Smooth muscle cell (in vitro differentiated cells): ENCODE results near the gene IL17RC. TPM values are rescaled to one million over a fixed set of nuclear protein-coding genes. Genes with fewer than 3 reads are reported as not detected.
"Not testable (repeated sequence)": the region's sequence is repeated elsewhere in the genome, so short reads cannot be mapped to it uniquely, and the experiment has no call there.

ENCODE experiments used
- DNase-seq: peaks from one replicate; lab custom pipeline; 2025; ENCODE audit not compliant: unreplicated experiment; lab: John Stamatoyannopoulos, UW
- H2AFZ ChIP-seq: fragments of 200-600 bp; sonication (generic); 2 replicates; pipeline ENCODE4 v1.6.0; 2016; ENCODE audit warnings: antibody characterized with exemption, low read depth, mild to moderate bottlenecking
- H3F3A ChIP-seq: fragments of 200-600 bp; sonication (generic); 2 replicates; pipeline ENCODE4 v1.6.0; 2017; ENCODE audit warnings: antibody characterized with exemption, low read depth
- H3K27ac ChIP-seq: fragments of 200-600 bp; sonication (generic); 2 replicates; pipeline ENCODE4 v1.5.1; 2016; ENCODE audit warnings: low read depth, mild to moderate bottlenecking
- H3K27me3 ChIP-seq: fragments of 200-600 bp; sonication (generic); 2 replicates; pipeline ENCODE4 v1.6.1; 2016; ENCODE audit warnings: low read depth, mild to moderate bottlenecking
- H3K36me3 ChIP-seq: fragments of 200-600 bp; sonication (generic); 2 replicates; pipeline ENCODE4 v1.5.1; 2016; ENCODE audit warnings: low read depth
- H3K4me1 ChIP-seq: fragments of 200-600 bp; sonication (generic); 2 replicates; pipeline ENCODE4 v1.5.1; 2016; ENCODE audit warnings: low read depth
- H3K4me2 ChIP-seq: fragments of 200-600 bp; sonication (generic); 2 replicates; pipeline ENCODE4 v1.6.0; 2016; ENCODE audit warnings: mild to moderate bottlenecking
- H3K4me3 ChIP-seq: fragments of 200-600 bp; sonication (generic); 2 replicates; pipeline ENCODE4 v1.5.1; 2016; ENCODE audit warnings: mild to moderate bottlenecking
- H3K79me2 ChIP-seq: fragments of 200-600 bp; sonication (generic); 2 replicates; pipeline ENCODE4 v1.6.0; 2016; ENCODE audit warnings: low read depth, mild to moderate bottlenecking
- H3K9ac ChIP-seq: fragments of 200-600 bp; sonication (generic); 2 replicates; pipeline ENCODE4 v1.6.0; 2016; ENCODE audit warnings: low read depth
- H3K9me3 ChIP-seq: fragments of 200-600 bp; sonication (generic); replicated peaks from 2 replicates; pipeline ENCODE4 v1.5.1; 2016; ENCODE audit warnings: low read depth
- H4K20me1 ChIP-seq: fragments of 200-600 bp; sonication (generic); 2 replicates; pipeline ENCODE4 v1.6.0; 2016; ENCODE audit warnings: low read depth
- WGBS: methylation state at CpG from one replicate; pipeline ENCODE4 v1.1.7; 2016; ENCODE audit warnings: low lambda C conversion rate; 5-methylcytosine and 5-hydroxymethylcytosine counted together
- polyA plus RNA-seq: library from polyadenylated mRNA; unstranded; fragments of >200 nt; fragmentation: Nextera tagmentation; extraction: Ambion mirVana; gene quantifications from 2 replicates; pipeline ENCODE4 v1.2.1, GENCODE V29; 2016
- total RNA-seq: library from RNA; depleted of rRNA; stranded (reverse); fragments of >200 nt; gene quantifications from 2 replicates; pipeline ENCODE4 v1.2.3, GENCODE V29; 2014
- TF ChIP-seq, protein P1 (sequence below): fragments of 200-600 bp; sonication (generic); IDR thresholded peaks from 2 replicates; pipeline ENCODE4 v1.5.1; 2017; ENCODE audit warnings: borderline replicate concordance, mild to moderate bottlenecking, antibody characterized with exemption; ENCODE audit not compliant: insufficient read depth, poor library complexity, severe bottlenecking

The IL17RC gene
- total and polyA plus RNA-seq, 2 experiments from 2014 or later = 36.7 to 37.3 TPM

DNA sequence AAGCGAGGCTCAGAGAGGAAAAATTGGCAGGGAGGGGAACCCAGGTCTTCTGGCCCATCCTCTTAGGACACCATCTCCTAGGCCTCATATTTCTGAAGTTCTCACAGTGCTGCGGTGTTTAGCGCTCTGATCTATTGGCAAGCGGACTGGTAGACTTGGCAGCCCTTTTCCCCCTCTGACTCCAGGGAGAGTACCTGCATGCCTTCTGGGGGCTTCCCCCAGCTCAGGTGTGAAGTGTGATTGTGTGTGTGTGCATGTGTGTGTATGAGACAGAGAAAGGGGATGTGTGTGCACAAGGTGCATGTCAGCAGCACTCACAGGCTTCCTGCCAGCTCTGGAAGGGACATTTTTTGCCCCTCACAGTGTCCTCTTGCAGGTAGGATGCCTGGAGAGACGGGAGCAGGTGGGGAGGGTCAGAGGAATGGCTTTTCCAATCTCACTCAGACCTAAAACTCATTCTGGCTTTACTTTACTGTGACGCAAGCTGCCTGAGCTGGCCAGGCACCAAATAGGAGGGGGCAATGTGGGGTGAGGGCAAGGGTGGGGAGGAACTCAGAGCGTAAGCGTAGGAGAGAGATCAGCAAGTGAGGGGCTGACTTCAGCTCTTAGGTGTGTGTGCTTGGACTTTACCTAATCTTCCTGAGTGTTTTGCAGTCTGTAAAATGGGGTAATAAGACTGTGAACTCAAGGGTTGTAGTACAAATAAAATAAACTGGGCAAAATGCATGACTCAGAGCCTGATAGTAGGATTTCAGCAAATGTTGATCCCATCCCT is 18.2 kb upstream of the IL17RC start:
- no peak overlapping the region for H2AFZ ChIP-seq
- H4K20me1 ChIP-seq = no peaks in the 10 kb centered on the region
- H3K4me2 ChIP-seq = no peak overlapping the region
- no peaks in the 10 kb centered on the region for H3K27me3 ChIP-seq
- no peak for DNase-seq
- no peak overlapping the region for H3K4me3 ChIP-seq
- H3K36me3 ChIP-seq = no peaks in the 10 kb centered on the region
- H3K9me3 ChIP-seq = no peaks in the 10 kb centered on the region
- WGBS = 91% methylated on average over 8 of the region's 8 CpGs
- peaks cover 3% of the 10 kb centered on the region for H3K79me2 ChIP-seq
- H3K27ac ChIP-seq = no peak overlapping the region
- peaks cover 3% of the 10 kb centered on the region for H3K4me1 ChIP-seq
- H3K9ac ChIP-seq = no peak overlapping the region
- no peaks in the 10 kb centered on the region for H3F3A ChIP-seq
- TF ChIP-seq, protein P1, sequence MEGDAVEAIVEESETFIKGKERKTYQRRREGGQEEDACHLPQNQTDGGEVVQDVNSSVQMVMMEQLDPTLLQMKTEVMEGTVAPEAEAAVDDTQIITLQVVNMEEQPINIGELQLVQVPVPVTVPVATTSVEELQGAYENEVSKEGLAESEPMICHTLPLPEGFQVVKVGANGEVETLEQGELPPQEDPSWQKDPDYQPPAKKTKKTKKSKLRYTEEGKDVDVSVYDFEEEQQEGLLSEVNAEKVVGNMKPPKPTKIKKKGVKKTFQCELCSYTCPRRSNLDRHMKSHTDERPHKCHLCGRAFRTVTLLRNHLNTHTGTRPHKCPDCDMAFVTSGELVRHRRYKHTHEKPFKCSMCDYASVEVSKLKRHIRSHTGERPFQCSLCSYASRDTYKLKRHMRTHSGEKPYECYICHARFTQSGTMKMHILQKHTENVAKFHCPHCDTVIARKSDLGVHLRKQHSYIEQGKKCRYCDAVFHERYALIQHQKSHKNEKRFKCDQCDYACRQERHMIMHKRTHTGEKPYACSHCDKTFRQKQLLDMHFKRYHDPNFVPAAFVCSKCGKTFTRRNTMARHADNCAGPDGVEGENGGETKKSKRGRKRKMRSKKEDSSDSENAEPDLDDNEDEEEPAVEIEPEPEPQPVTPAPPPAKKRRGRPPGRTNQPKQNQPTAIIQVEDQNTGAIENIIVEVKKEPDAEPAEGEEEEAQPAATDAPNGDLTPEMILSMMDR = no peak

GRCh38 chr3:9899289-9899791 is 17.6 kb upstream of the IL17RC start:
- no peaks in the 10 kb centered on the region for H3F3A ChIP-seq
- no peaks in the 10 kb centered on the region for H3K27me3 ChIP-seq
- H3K4me3 ChIP-seq = no peak overlapping the region
- no peaks in the 10 kb centered on the region for H4K20me1 ChIP-seq
- H3K9ac ChIP-seq = no peak overlapping the region
- H3K79me2 ChIP-seq = peaks cover 3% of the 10 kb centered on the region
- H3K27ac ChIP-seq = no peak overlapping the region
- 61% methylated on average over 3 of the region's 3 CpGs for WGBS
- no peaks in the 10 kb centered on the region for H3K9me3 ChIP-seq
- no peak overlapping the region for H2AFZ ChIP-seq
- no peaks in the 10 kb centered on the region for H3K36me3 ChIP-seq
- TF ChIP-seq, protein P1 = no peak
- H3K4me2 ChIP-seq = no peak overlapping the region
- H3K4me1 ChIP-seq = peaks cover 3% of the 10 kb centered on the region
- DNase-seq = no peak

DNA sequence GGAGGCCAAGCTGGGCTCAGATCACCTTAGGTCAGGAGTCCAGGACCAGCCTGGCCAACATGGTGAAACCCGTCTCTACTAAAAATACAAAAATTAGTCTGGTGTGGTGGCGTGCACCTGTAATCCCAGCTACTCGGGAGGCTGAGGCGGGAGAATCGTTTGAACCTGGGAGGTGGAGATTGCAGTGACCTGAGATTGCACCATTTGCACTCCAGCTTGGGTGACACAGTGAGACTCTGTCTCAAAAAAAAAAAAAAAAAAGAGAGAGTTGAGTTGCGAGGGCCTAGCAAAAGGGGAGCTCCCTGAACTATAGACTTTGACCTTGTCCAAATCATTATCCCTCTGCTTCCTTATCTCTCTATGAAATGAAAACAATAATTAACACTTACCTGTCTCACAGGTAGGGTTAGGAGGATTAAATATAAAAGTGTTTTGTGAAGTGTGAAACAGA is 15.9 kb upstream of the IL17RC start:
- H3K27me3 ChIP-seq, H2AFZ ChIP-seq, H3F3A ChIP-seq, H3K9ac ChIP-seq, DNase-seq, H4K20me1 ChIP-seq, H3K4me1 ChIP-seq, H3K9me3 ChIP-seq, H3K27ac ChIP-seq, H3K4me2 ChIP-seq, H3K4me3 ChIP-seq, H3K79me2 ChIP-seq, H3K36me3 ChIP-seq: not testable (repeated sequence)
- WGBS = 100% methylated on average over 6 of the region's 6 CpGs

- no peak for DNase-seq
- H3K9ac ChIP-seq = no peak overlapping the region
- no peaks in the 10 kb centered on the region for H3K9me3 ChIP-seq
- H3K36me3 ChIP-seq = no peaks in the 10 kb centered on the region
- no peaks in the 10 kb centered on the region for H4K20me1 ChIP-seq
- H3K79me2 ChIP-seq = no peaks in the 10 kb centered on the region
- peak overlapping the region; percentile 2 for H3K4me2 ChIP-seq
- H3K27me3 ChIP-seq = no peaks in the 10 kb centered on the region
- peak overlapping the region; percentile 17 for H2AFZ ChIP-seq
- no peak overlapping the region for H3K4me3 ChIP-seq
- 81% methylated on average over 5 of the region's 5 CpGs for WGBS
- peaks cover 3% of the 10 kb centered on the region for H3K4me1 ChIP-seq
- H3K27ac ChIP-seq = no peak overlapping the region
- TF ChIP-seq, protein P1 = no peak
- H3F3A ChIP-seq = no peaks in the 10 kb centered on the region
Measured at GRCh38 chr3:9901967-9902366, 14.9 kb upstream of the IL17RC start.
